ENCODE results near the gene NPW. TPM values are rescaled to one million over a fixed set of nuclear protein-coding genes. Genes with fewer than 3 reads are reported as not detected.

Gene NPW
- total RNA-seq, 1 experiment from 2014 or later = 7.1 TPM

GRCh38 chr16:2029350-2029749 is 9.8 kb downstream of the NPW start:
- no peak for TF ChIP-seq CTCF (conservative IDR thresholded peaks at IDR 0.05)
- DNase-seq = no peak
- no peak overlapping the region for H3K9ac ChIP-seq (ENCODE audit: extremely low read depth, insufficient read length, low read length)
- H3K23ac ChIP-seq (ENCODE audit: insufficient read length, low read depth, low read length) = no peak overlapping the region
- H3K18ac ChIP-seq (ENCODE audit: insufficient read length, low read depth, low read length) = no peak overlapping the region
- no peak overlapping the region for H2BK120ac ChIP-seq (ENCODE audit: low read depth, low read length, poor library complexity, severe bottlenecking)
- WGBS (ENCODE audit: extremely low coverage, insufficient read length, low lambda C conversion rate) = no CpG with 5 or more reads among the region's 22 CpGs
- H3K9me3 ChIP-seq (ENCODE audit: control insufficient read depth, low read depth, low read length) = no peaks in the 10 kb centered on the region
- no peak overlapping the region for H3K4ac ChIP-seq (ENCODE audit: low read depth, low read length)
- no peaks in the 10 kb centered on the region for H3K4me1 ChIP-seq (ENCODE audit: insufficient read depth, low read length)
- no peak overlapping the region for H3K27ac ChIP-seq (ENCODE audit: insufficient read length, low read depth, low read length)
- H3K79me2 ChIP-seq (ENCODE audit: insufficient read depth, low read length) = no peaks in the 10 kb centered on the region
- H3K23me2 ChIP-seq (ENCODE audit: insufficient read length, low read depth, low read length, poor library complexity, severe bottlenecking) = peaks cover 3% of the 10 kb centered on the region
- H3K4me2 ChIP-seq (ENCODE audit: insufficient read depth, insufficient read length, low read length) = no peak overlapping the region
- H3K36me3 Mint-ChIP-seq (ENCODE audit: insufficient read depth in 1 of 3, low read depth in 3 of 3) = no peaks in the 10 kb centered on the region
- no peak overlapping the region for H2BK12ac ChIP-seq (ENCODE audit: insufficient read length, low read depth, low read length)
- no peak overlapping the region for H4K91ac ChIP-seq (ENCODE audit: insufficient read length, low read depth, low read length)
- peaks cover 7% of the 10 kb centered on the region; the same call in 1 of the 2 replicates for H3K27me3 ChIP-seq (ENCODE audit: insufficient read depth, low read length)
- H2BK20ac ChIP-seq (ENCODE audit: low read depth, low read length, poor library complexity, severe bottlenecking) = no peak overlapping the region
- no peak overlapping the region for H2AK5ac ChIP-seq (ENCODE audit: insufficient read length, low read length)
- no peak overlapping the region for H3K4me3 Mint-ChIP-seq
- H3K27ac Mint-ChIP-seq = no peak overlapping the region
- H3K4me1 Mint-ChIP-seq = peaks cover 7 to 8% of the 10 kb centered on the region in 2 experiments
- no peak overlapping the region for H3K14ac ChIP-seq (ENCODE audit: insufficient read depth, low read length)
- no peaks in the 10 kb centered on the region for H3K79me1 ChIP-seq (ENCODE audit: insufficient read depth, low read depth, low read length, poor library complexity, severe bottlenecking)
- H2BK15ac ChIP-seq (ENCODE audit: low read depth, low read length) = no peak overlapping the region
- H4K20me1 ChIP-seq (ENCODE audit: control insufficient read depth, insufficient read depth, insufficient read length) = no peaks in the 10 kb centered on the region
- H4K8ac ChIP-seq (replicated peaks; ENCODE audit: insufficient read length, low read depth, low read length) = no peak overlapping the region
- no peak overlapping the region for H2AFZ ChIP-seq (ENCODE audit: low read length)
- H4K5ac ChIP-seq (ENCODE audit: insufficient read length, low read depth, low read length) = no peak overlapping the region
- H3K56ac ChIP-seq (ENCODE audit: insufficient read length, low read depth, low read length) = no peak overlapping the region
- peaks cover 25% of the 10 kb centered on the region for H3K27me3 Mint-ChIP-seq (ENCODE audit: low read depth)
- no peak overlapping the region for H3T11ph ChIP-seq (ENCODE audit: low read length)
- no peaks in the 10 kb centered on the region for H3K9me3 Mint-ChIP-seq
- no peak overlapping the region for H2BK5ac ChIP-seq (ENCODE audit: insufficient read length, low read length)

All from H9 (cell line).